Measurements from ENCODE around the gene TRIM26. TPM values are rescaled to one million over a fixed set of nuclear protein-coding genes. Genes with fewer than 3 reads are reported as not detected.

Gene TRIM26
- polyA plus RNA-seq, 1 donor from 2014 or later = 25.9 TPM

GRCh38 chr6:30180145-30180544 lies 33.1 kb downstream of the TRIM26 start:
- H3F3A ChIP-seq (ENCODE audit: insufficient read depth, low read length, poor library complexity, severe bottlenecking) = no peaks in the 10 kb centered on the region
- no peaks in the 10 kb centered on the region for H3K9me2 ChIP-seq (ENCODE audit: insufficient read depth, low read length)
- peaks cover 10% of the 10 kb centered on the region for H3K36me3 ChIP-seq (ENCODE audit: insufficient read depth, low read length)
- H3K79me2 ChIP-seq (replicated peaks; ENCODE audit: insufficient read depth, low read length) = no peaks in the 10 kb centered on the region
- TF ChIP-seq EZH2 (IDR thresholded peaks at IDR 0.05; ENCODE audit: borderline replicate concordance, insufficient read depth, low read length, poor library complexity, severe bottlenecking) = no peak
- TF ChIP-seq CTCF (IDR thresholded peaks at IDR 0.05; ENCODE audit: poor library complexity, severe bottlenecking) = no peak
- no peak for TF ChIP-seq EP300 (conservative IDR thresholded peaks at IDR 0.05; ENCODE audit: poor library complexity, severe bottlenecking)
- no peak for TF ChIP-seq RAD21 (conservative IDR thresholded peaks at IDR 0.05)
- no peak for TF ChIP-seq MXI1 (conservative IDR thresholded peaks at IDR 0.05; ENCODE audit: poor library complexity, severe bottlenecking)
- no peak for TF ChIP-seq POLR2AphosphoS5 (IDR thresholded peaks at IDR 0.05)
- no peak for TF ChIP-seq REST (IDR thresholded peaks at IDR 0.05; ENCODE audit: borderline replicate concordance)
- no peak for TF ChIP-seq TAF1 (IDR thresholded peaks at IDR 0.05; ENCODE audit: low read depth)
- no peak for TF ChIP-seq SMC3 (conservative IDR thresholded peaks at IDR 0.05; ENCODE audit: poor library complexity)
- no peak overlapping the region for H3K27ac ChIP-seq (ENCODE audit: low read length)
- no peak overlapping the region for H3K9ac ChIP-seq (ENCODE audit: low read length)
- H3K4me3 ChIP-seq (ENCODE audit: low read length) = no peak overlapping the region
- no peaks in the 10 kb centered on the region for H3K9me3 ChIP-seq (ENCODE audit: low read length)
- no peak overlapping the region for H2AFZ ChIP-seq (ENCODE audit: low read depth, low read length)
- no peaks in the 10 kb centered on the region for H4K20me1 ChIP-seq (ENCODE audit: insufficient read depth)
- no peaks in the 10 kb centered on the region for H3K27me3 ChIP-seq (ENCODE audit: insufficient read depth, low read depth, low read length)
- no peak overlapping the region for H3K4me2 ChIP-seq (ENCODE audit: low read length)

- Histone ChIP-seq H3K9me3 (ENCODE audit: low read length) (no peaks in the 10 kb centered on the region), H3F3A (ENCODE audit: insufficient read depth, low read length, poor library complexity, severe bottlenecking) (no peaks in the 10 kb centered on the region), H3K9ac (ENCODE audit: low read length) (no peak overlapping the region), H3K9me2 (ENCODE audit: insufficient read depth, low read length) (no peaks in the 10 kb centered on the region), H4K20me1 (ENCODE audit: insufficient read depth) (no peaks in the 10 kb centered on the region), H3K4me3 (ENCODE audit: low read length) (no peak overlapping the region), H2AFZ (ENCODE audit: low read depth, low read length) (no peak overlapping the region), H3K4me2 (ENCODE audit: low read length) (no peak overlapping the region), H3K79me2 (replicated peaks; ENCODE audit: insufficient read depth, low read length) (no peaks in the 10 kb centered on the region), H3K36me3 (ENCODE audit: insufficient read depth, low read length) (no peaks in the 10 kb centered on the region), H3K27me3 (ENCODE audit: insufficient read depth, low read depth, low read length) (no peaks in the 10 kb centered on the region), H3K27ac (ENCODE audit: low read length) (no peak overlapping the region)
- TF ChIP-seq EP300 (conservative IDR thresholded peaks at IDR 0.05; ENCODE audit: poor library complexity, severe bottlenecking) (no peak), CTCF (IDR thresholded peaks at IDR 0.05; ENCODE audit: poor library complexity, severe bottlenecking) (no peak), SMC3 (conservative IDR thresholded peaks at IDR 0.05; ENCODE audit: poor library complexity) (no peak), REST (IDR thresholded peaks at IDR 0.05; ENCODE audit: borderline replicate concordance) (no peak), RAD21 (conservative IDR thresholded peaks at IDR 0.05) (no peak), MXI1 (conservative IDR thresholded peaks at IDR 0.05; ENCODE audit: poor library complexity, severe bottlenecking) (no peak), TAF1 (IDR thresholded peaks at IDR 0.05; ENCODE audit: low read depth) (no peak), POLR2AphosphoS5 (IDR thresholded peaks at IDR 0.05) (no peak), EZH2 (IDR thresholded peaks at IDR 0.05; ENCODE audit: borderline replicate concordance, insufficient read depth, low read length, poor library complexity, severe bottlenecking) (no peak)
Observed at GRCh38 chr6:30178837-30179236, 34.4 kb downstream of the TRIM26 start.

Measured in neural cell (in vitro differentiated cells).